Right lobe of liver (tissue), 4 donors: Measurements from ENCODE around the gene KLF11.
"Not testable (repeated sequence)": the region's sequence is repeated elsewhere in the genome, so short reads cannot be mapped to it uniquely, and the experiment has no call there.

Experiments used
- POLR2A ChIP-seq: fragments of 450-650 bp; IDR thresholded peaks from one replicate; pipeline ENCODE4 v1.6.1; 2017; ENCODE audit warnings: antibody characterized with exemption, mild to moderate bottlenecking
- TF ChIP-seq, protein P1 (sequence below), 4 donors: fragments of 200-600 bp in 3 of 4; fragments of 450-650 bp in 1 of 4; IDR thresholded peaks; one replicate each; pipeline versions ENCODE4 v1.5.1 to v1.8.0; 2016 to 2022; ENCODE audit warnings: antibody characterized with exemption in 4 of 4, mild to moderate bottlenecking in 2 of 4
- donor health status: DM: no; HTN: no; CAD: no.
- donor health status: DM: no; HTN: no; CAD: no.
- donor health status: DM: no; HTN: yes; CAD: no.

- TF ChIP-seq, protein P1, sequence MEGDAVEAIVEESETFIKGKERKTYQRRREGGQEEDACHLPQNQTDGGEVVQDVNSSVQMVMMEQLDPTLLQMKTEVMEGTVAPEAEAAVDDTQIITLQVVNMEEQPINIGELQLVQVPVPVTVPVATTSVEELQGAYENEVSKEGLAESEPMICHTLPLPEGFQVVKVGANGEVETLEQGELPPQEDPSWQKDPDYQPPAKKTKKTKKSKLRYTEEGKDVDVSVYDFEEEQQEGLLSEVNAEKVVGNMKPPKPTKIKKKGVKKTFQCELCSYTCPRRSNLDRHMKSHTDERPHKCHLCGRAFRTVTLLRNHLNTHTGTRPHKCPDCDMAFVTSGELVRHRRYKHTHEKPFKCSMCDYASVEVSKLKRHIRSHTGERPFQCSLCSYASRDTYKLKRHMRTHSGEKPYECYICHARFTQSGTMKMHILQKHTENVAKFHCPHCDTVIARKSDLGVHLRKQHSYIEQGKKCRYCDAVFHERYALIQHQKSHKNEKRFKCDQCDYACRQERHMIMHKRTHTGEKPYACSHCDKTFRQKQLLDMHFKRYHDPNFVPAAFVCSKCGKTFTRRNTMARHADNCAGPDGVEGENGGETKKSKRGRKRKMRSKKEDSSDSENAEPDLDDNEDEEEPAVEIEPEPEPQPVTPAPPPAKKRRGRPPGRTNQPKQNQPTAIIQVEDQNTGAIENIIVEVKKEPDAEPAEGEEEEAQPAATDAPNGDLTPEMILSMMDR (IDR thresholded peaks at IDR 0.05): not testable (repeated sequence)
- TF ChIP-seq POLR2A: not testable (repeated sequence)
Observed at GRCh38 chr2:10010861-10011605, 32.3 kb upstream of the KLF11 start.
